ENCODE measurements around the gene WWP2. TPM values are rescaled to one million over a fixed set of nuclear protein-coding genes. Genes with fewer than 3 reads are reported as not detected.

WWP2 gene
- total RNA-seq, 1 experiment from 2014 or later, result 40.2 TPM

- no peak overlapping the region for H3K4me2 ChIP-seq (ENCODE audit: insufficient read depth, insufficient read length, low read length)
- no peak overlapping the region for H3K14ac ChIP-seq (ENCODE audit: insufficient read depth, low read length)
- H3K4me1 Mint-ChIP-seq, result peaks cover 5% of the 10 kb centered on the region in 2 experiments
- H4K8ac ChIP-seq (replicated peaks; ENCODE audit: insufficient read length, low read depth, low read length), result no peak overlapping the region
- H3K4ac ChIP-seq (ENCODE audit: low read depth, low read length), result no peak overlapping the region
- no peak overlapping the region for H3K4me3 Mint-ChIP-seq
- H4K5ac ChIP-seq (ENCODE audit: insufficient read length, low read depth, low read length), result no peak overlapping the region
- H3K27me3 ChIP-seq (ENCODE audit: insufficient read depth, low read length), result no peaks in the 10 kb centered on the region
- H3K9me3 Mint-ChIP-seq, result no peaks in the 10 kb centered on the region
- no peak overlapping the region for H2AK5ac ChIP-seq (ENCODE audit: insufficient read length, low read length)
- peaks cover 14 to 22% (median 17%) of the 10 kb centered on the region in 3 experiments; a peak in 6 of 7 replicates for H3K36me3 Mint-ChIP-seq (ENCODE audit: insufficient read depth in 1 of 3, low read depth in 3 of 3)
- no peak overlapping the region for H2BK120ac ChIP-seq (ENCODE audit: low read depth, low read length, poor library complexity, severe bottlenecking)
- H3K18ac ChIP-seq (ENCODE audit: insufficient read length, low read depth, low read length), result no peak overlapping the region
- no peaks in the 10 kb centered on the region for H3K79me1 ChIP-seq (ENCODE audit: insufficient read depth, low read depth, low read length, poor library complexity, severe bottlenecking)
- no CpG with 5 or more reads among the region's 7 CpGs for WGBS (ENCODE audit: extremely low coverage, insufficient read length, low lambda C conversion rate)
- no peaks in the 10 kb centered on the region for H3K79me2 ChIP-seq (ENCODE audit: insufficient read depth, low read length)
- TF ChIP-seq CTCF (conservative IDR thresholded peaks at IDR 0.05), result no peak
- H4K91ac ChIP-seq (ENCODE audit: insufficient read length, low read depth, low read length), result no peak overlapping the region
- H3K23me2 ChIP-seq (ENCODE audit: insufficient read length, low read depth, low read length, poor library complexity, severe bottlenecking), result no peaks in the 10 kb centered on the region
- no peak overlapping the region for H3K27ac Mint-ChIP-seq
- no peak overlapping the region for H3K56ac ChIP-seq (ENCODE audit: insufficient read length, low read depth, low read length)
- no peak overlapping the region for H3K23ac ChIP-seq (ENCODE audit: insufficient read length, low read depth, low read length)
- H3K9ac ChIP-seq (ENCODE audit: extremely low read depth, insufficient read length, low read length), result no peak overlapping the region
- H2BK15ac ChIP-seq (ENCODE audit: low read depth, low read length), result no peak overlapping the region
- H2AFZ ChIP-seq (ENCODE audit: low read length), result no peak overlapping the region
- H2BK12ac ChIP-seq (ENCODE audit: insufficient read length, low read depth, low read length), result no peak overlapping the region
- H4K20me1 ChIP-seq (ENCODE audit: control insufficient read depth, insufficient read depth, insufficient read length), result no peaks in the 10 kb centered on the region
- DNase-seq, result no peak
- H2BK20ac ChIP-seq (ENCODE audit: low read depth, low read length, poor library complexity, severe bottlenecking), result no peak overlapping the region
- no peaks in the 10 kb centered on the region for H3K4me1 ChIP-seq (ENCODE audit: insufficient read depth, low read length)
- H3K9me3 ChIP-seq (ENCODE audit: control insufficient read depth, low read depth, low read length), result no peaks in the 10 kb centered on the region
- H3K27ac ChIP-seq (ENCODE audit: insufficient read length, low read depth, low read length), result no peak overlapping the region
- no peaks in the 10 kb centered on the region for H3K27me3 Mint-ChIP-seq (ENCODE audit: low read depth)
- H3T11ph ChIP-seq (ENCODE audit: low read length), result no peak overlapping the region
- H2BK5ac ChIP-seq (ENCODE audit: insufficient read length, low read length), result no peak overlapping the region
Measured at GRCh38 chr16:69909760-69910159, 147.6 kb downstream of the WWP2 start.

Data from H9 (cell line).